ENCODE results near the gene PALS2.

GRCh38 chr7:24611130-24611529, 37.9 kb downstream of the PALS2 start:
- TF ChIP-seq CTCF (IDR thresholded peaks at IDR 0.05; ENCODE audit: borderline replicate concordance, extremely low read depth, low read length, poor library complexity, severe bottlenecking) (no peak), EZH2 (IDR thresholded peaks at IDR 0.05; ENCODE audit: borderline replicate concordance, low read depth, low read length, severe bottlenecking) (no peak)

All from DND-41 (cell line).